IMR-90 (cell line): ENCODE results near the gene SLC48A1. TPM values are rescaled to one million over a fixed set of nuclear protein-coding genes. Genes with fewer than 3 reads are reported as not detected.
A peak's percentile ranks its signal among the peaks of the same experiment; 100 is the strongest.

Source experiments
- ATAC-seq: fragments of 200-7000 bp; cut with Tn5 transposase; 2 replicates; pipeline ENCODE4 v1.9.1; 2020; ENCODE audit warnings: low read depth, mild to moderate bottlenecking, moderate library complexity
- BruUV-seq: library from RNA; stranded (reverse); fragments of 400-500 nt; replicated peaks from 2 replicates; lab custom pipeline; 2021; lab: Mats Ljungman, UMichigan
- CTCF ChIA-PET: fragments of 300-600 bp; formaldehyde crosslinking; extraction: SDS; loops from one replicate; lab custom pipeline; 2021; ENCODE audit warnings: antibody characterized with exemption; lab: Yijun Ruan, JAX
- POLR2A ChIA-PET: fragments of 300-600 bp; sonication (Branson Sonifier 250); formaldehyde crosslinking; loops from one replicate; lab custom pipeline; 2022; ENCODE audit warnings: antibody characterized with exemption; ENCODE audit not compliant: unreplicated experiment; lab: Charles Lee
- DNase-seq: peaks from one replicate; pipeline ENCODE4 v3.0.0; 2013
- H2AFZ ChIP-seq: replicated peaks from 2 replicates; pipeline ENCODE3; 2013; ENCODE audit warnings: low read length, mild to moderate bottlenecking; ENCODE audit not compliant: poor library complexity
- H2AK5ac ChIP-seq: 2 replicates; pipeline ENCODE4 v1.6.1; 2013; ENCODE audit warnings: low read depth, low read length, inconsistent platforms
- H2AK9ac ChIP-seq: replicated peaks from 2 replicates; pipeline ENCODE3; 2013; ENCODE audit warnings: mild to moderate bottlenecking, low read depth, low read length, moderate library complexity; ENCODE audit not compliant: poor library complexity
- H2BK120ac ChIP-seq: 2 replicates; pipeline ENCODE4 v1.6.1; 2013; ENCODE audit warnings: low read depth, low read length, inconsistent platforms
- H2BK15ac ChIP-seq: 3 replicates; pipeline ENCODE4 v1.6.1; 2013; ENCODE audit warnings: low read depth, low read length, inconsistent platforms
- H2BK20ac ChIP-seq: 2 replicates; pipeline ENCODE4 v1.6.1; 2013; ENCODE audit warnings: low read depth, mild to moderate bottlenecking, inconsistent platforms, low read length, moderate library complexity
- H2BK5ac ChIP-seq: 2 replicates; pipeline ENCODE4 v1.6.1; 2013; ENCODE audit warnings: mild to moderate bottlenecking, low read depth, low read length, inconsistent platforms; ENCODE audit not compliant: poor library complexity, severe bottlenecking
- H3K14ac ChIP-seq: replicated peaks from 2 replicates; pipeline ENCODE4 v1.6.1; 2013; ENCODE audit warnings: low read depth, low read length, inconsistent platforms
- H3K18ac ChIP-seq: 2 replicates; pipeline ENCODE4 v1.6.1; 2013; ENCODE audit warnings: low read depth, low read length, control low read depth
- H3K23ac ChIP-seq: 2 replicates; pipeline ENCODE4 v1.6.1; 2013; ENCODE audit warnings: low read depth, low read length, inconsistent platforms
- H3K27ac ChIP-seq: 2 replicates; pipeline ENCODE4 v1.5.1; 2013; ENCODE audit warnings: mild to moderate bottlenecking, control low read depth, low read length; ENCODE audit not compliant: insufficient read depth
- H3K27me3 ChIP-seq: 2 replicates; pipeline ENCODE4 v1.6.1; 2013; ENCODE audit warnings: low read length; ENCODE audit not compliant: control insufficient read depth, insufficient read depth
- H3K36me3 ChIP-seq: 2 replicates; pipeline ENCODE4 v1.6.1; 2013; ENCODE audit warnings: low read length, mixed read lengths; ENCODE audit not compliant: control insufficient read depth, insufficient read depth
- H3K4ac ChIP-seq: 2 replicates; pipeline ENCODE4 v1.6.1; 2013; ENCODE audit warnings: low read depth, low read length, inconsistent platforms
- H3K4me1 ChIP-seq: 2 replicates; pipeline ENCODE4 v1.6.1; 2013; ENCODE audit warnings: low read length, mixed read lengths; ENCODE audit not compliant: control insufficient read depth, insufficient read depth
- H3K4me2 ChIP-seq: 2 replicates; pipeline ENCODE4 v1.6.1; 2013; ENCODE audit warnings: low read depth, mild to moderate bottlenecking, control low read depth, low read length, moderate library complexity
- H3K4me3 ChIP-seq: 2 replicates; pipeline ENCODE4 v1.5.1; 2013; ENCODE audit warnings: low read depth, mild to moderate bottlenecking, control low read depth, low read length, moderate library complexity; ENCODE audit not compliant: insufficient read depth
- H3K56ac ChIP-seq: 2 replicates; pipeline ENCODE4 v1.6.1; 2013; ENCODE audit warnings: low read length, inconsistent platforms; ENCODE audit not compliant: insufficient read depth; ENCODE audit errors: extremely low read depth
- H3K79me1 ChIP-seq, 2 experiments: 2 replicates each; pipeline ENCODE4 v1.6.1; 2013; ENCODE audit warnings: low read length in 2 of 2, inconsistent platforms in 1 of 2, low read depth in 1 of 2
- H3K9ac ChIP-seq: 2 replicates; pipeline ENCODE4 v1.6.1; 2013; ENCODE audit warnings: low read depth, low read length, control low read depth
- H3K9me1 ChIP-seq: 2 replicates; pipeline ENCODE4 v1.6.1; 2013; ENCODE audit warnings: low read length, inconsistent platforms; ENCODE audit not compliant: insufficient read depth
- H3K9me3 ChIP-seq: 2 replicates; pipeline ENCODE4 v1.6.1; 2013; ENCODE audit warnings: low read length; ENCODE audit not compliant: control insufficient read depth, insufficient read depth
- H4K20me1 ChIP-seq: 2 replicates; pipeline ENCODE4 v1.6.1; 2013; ENCODE audit warnings: low read length, inconsistent platforms; ENCODE audit not compliant: insufficient read depth
- H4K5ac ChIP-seq: 2 replicates; pipeline ENCODE4 v1.6.1; 2013; ENCODE audit warnings: mild to moderate bottlenecking, low read depth, low read length, control low read depth
- H4K8ac ChIP-seq, 2 experiments: 2 replicates each; pipeline ENCODE4 v1.6.1; 2013; ENCODE audit warnings: low read depth in 2 of 2, low read length in 2 of 2, control low read depth in 1 of 2, inconsistent platforms in 1 of 2
- H4K91ac ChIP-seq: 2 replicates; pipeline ENCODE4 v1.6.1; 2013; ENCODE audit warnings: low read depth, low read length, inconsistent platforms; ENCODE audit not compliant: insufficient read depth
- ELK1 ChIP-seq: fragments of 150-350 bp; IDR thresholded peaks from 2 replicates; pipeline ENCODE4 v1.6.1; 2016; ENCODE audit warnings: low read depth, mild to moderate bottlenecking, low read length, moderate library complexity, borderline replicate concordance
- MAZ ChIP-seq: IDR thresholded peaks from 2 replicates; pipeline ENCODE4 v1.6.1; 2012; ENCODE audit warnings: low read depth, mild to moderate bottlenecking, low read length, improper control_type of control experiment, moderate library complexity, borderline replicate concordance
- RFX5 ChIP-seq: IDR thresholded peaks from 2 replicates; pipeline ENCODE4 v1.8.0; 2012; ENCODE audit warnings: low read depth, mild to moderate bottlenecking, low read length, moderate library complexity
- WGBS, 2 experiments: methylation state at CpG; one replicate each; pipeline versions ENCODE4 v1.1.5 to v1.1.7; 2013; ENCODE audit warnings: missing lambda C conversion rate in 2 of 2; ENCODE audit not compliant: insufficient read length in 1 of 2; ENCODE audit errors: extremely low coverage in 2 of 2; 5-methylcytosine and 5-hydroxymethylcytosine counted together
- dilution Hi-C: fragments of 300-500 bp; cut with HindIII; formaldehyde crosslinking; loops from one replicate; pipeline ENCODE4 v1.14.3; 2018; ENCODE audit warnings: low sequenced_read_pairs; ENCODE audit not compliant: unreplicated experiment
- in situ Hi-C: fragments of 300-500 bp; cut with MboI; formaldehyde crosslinking; loops from 3 replicates; pipeline ENCODE4 v1.14.3; 2019; ENCODE audit warnings: low sequenced_read_pairs, inconsistent platforms, mixed read lengths
- intact Hi-C: fragments of 100-400 bp; cut with micrococcal nuclease; formaldehyde crosslinking; loops from 2 replicates; pipeline ENCODE4 v1.10.0; 2022
- polyA plus RNA-seq, 3 experiments: library from polyadenylated mRNA; depleted of rRNA; stranded (reverse); fragments of >200 nt; gene quantifications; 2 replicates each; pipeline ENCODE4 v1.2.3, GENCODE V29; 2012; ENCODE audit warnings: low replicate concordance in 1 of 3
- total RNA-seq: library from RNA; depleted of rRNA; stranded (reverse); fragments of >200 nt; gene quantifications from 2 replicates; pipeline ENCODE4 v1.2.3, GENCODE V29; 2012

Gene SLC48A1
- total and polyA plus RNA-seq, 2 of the 4 experiments (the other 2 are of a cell fraction), result 4.8 to 5.9 TPM

DNA sequence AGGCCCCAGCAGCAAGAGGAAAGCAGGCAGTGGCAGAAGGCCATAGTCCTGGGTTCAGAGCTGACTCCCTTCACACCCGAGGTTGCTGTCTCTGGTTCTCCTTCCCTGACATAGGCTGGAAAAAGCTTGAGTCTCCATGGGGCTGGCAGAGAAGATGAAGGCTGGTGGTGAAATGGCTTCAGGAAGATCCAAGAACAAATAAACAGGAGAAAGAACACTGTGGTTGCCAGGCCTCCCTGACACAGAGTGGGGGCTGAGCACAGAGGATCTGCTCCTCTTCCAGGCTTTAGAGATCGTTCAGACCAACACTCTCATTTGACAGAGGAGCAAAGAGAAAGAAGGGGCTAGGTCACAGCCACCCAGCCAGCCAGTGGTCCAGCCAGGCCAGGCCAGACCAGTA is 32.4 kb downstream of the SLC48A1 start:
- POLR2A ChIA-PET, result no interaction called here
- peak overlapping the region in 1 of 2 experiments; percentile 1; a peak in 1 of 4 replicates for H4K8ac ChIP-seq
- peak overlapping the region; percentile 3 for H2BK5ac ChIP-seq
- 0 out of 2 replicates have a peak overlapping the region, but pooled peaks have one; percentile 8 for H3K4ac ChIP-seq
- no peak overlapping the region for H2AFZ ChIP-seq
- H3K36me3 ChIP-seq, result peaks cover 18% of the 10 kb centered on the region
- peak overlapping the region; percentile 53; the same call in 1 of the 2 replicates for H2AK5ac ChIP-seq
- peak overlapping the region; percentile 21 for H2AK9ac ChIP-seq
- whole genome bisulfite sequencing, 2 experiments, result no CpG with 5 or more reads among the region's 2 CpGs
- no peak overlapping the region for H4K5ac ChIP-seq
- peaks cover 13 to 91% of the 10 kb centered on the region in 2 experiments; a peak in 3 of 4 replicates for H3K79me1 ChIP-seq
- H3K9me1 ChIP-seq, result peaks cover 42% of the 10 kb centered on the region
- no peak overlapping the region for H3K4me3 ChIP-seq
- H4K20me1 ChIP-seq, result peaks cover 99% of the 10 kb centered on the region
- H3K18ac ChIP-seq, result no peak overlapping the region
- ATAC-seq (peak; percentile 62), DNase-seq (peak; percentile 51)
- peak overlapping the region; percentile 61 for H3K14ac ChIP-seq
- no peak overlapping the region for H3K56ac ChIP-seq
- H3K9ac ChIP-seq, result no peak overlapping the region
- H2BK20ac ChIP-seq, result no peak overlapping the region
- H3K9me3 ChIP-seq, result no peaks in the 10 kb centered on the region
- peaks cover 57% of the 10 kb centered on the region for H3K4me1 ChIP-seq
- intact Hi-C loops, result no loop called here
- H3K27ac ChIP-seq, result peak overlapping the region; percentile 39; the same call in 1 of the 2 replicates
- no peaks in the 10 kb centered on the region for H3K27me3 ChIP-seq
- TF ChIP-seq ELK1 (no peak), MAZ (peak; percentile 62; the same call in 1 of the 2 replicates), RFX5 (no peak)
- H3K23ac ChIP-seq, result peak overlapping the region; percentile 19
- CTCF ChIA-PET, result no interaction called here
- H3K4me2 ChIP-seq, result peak overlapping the region; percentile 28; the same call in 1 of the 2 replicates
- H4K91ac ChIP-seq, result no peak overlapping the region
- in situ Hi-C loops, result no loop called here
- no peak overlapping the region for H2BK120ac ChIP-seq
- dilution Hi-C loops, result no loop called here
- no TSS peak for BruUV-seq
- H2BK15ac ChIP-seq, result no peak overlapping the region
